Prostate gland (tissue), 2 donors: ENCODE measurements around the gene KCNK15.

ENCODE experiments used
- CTCF ChIP-seq, 4 experiments: fragments of 200-600 bp in 2 of 4; fragments of 450-650 bp in 2 of 4; sonication (generic) in 2 of 4; IDR thresholded peaks; 1 replicate in 3 of 4; 2 replicates in 1 of 4; pipeline ENCODE4 v1.5.1; 2016 to 2019; ENCODE audit warnings: antibody characterized with exemption in 4 of 4, mild to moderate bottlenecking in 2 of 4, moderate library complexity in 2 of 4
- POLR2A ChIP-seq: fragments of 450-650 bp; IDR thresholded peaks from one replicate; pipeline ENCODE4 v1.6.1; 2016; ENCODE audit warnings: antibody characterized with exemption, mild to moderate bottlenecking
- POLR2AphosphoS5 ChIP-seq: sonication (generic); formaldehyde crosslinking; IDR thresholded peaks from one replicate; pipeline ENCODE4 v1.6.1; 2017; ENCODE audit warnings: antibody characterized with exemption

- no peak for TF ChIP-seq POLR2AphosphoS5
- TF ChIP-seq CTCF (IDR thresholded peaks at IDR 0.05): peak in 1 of 4 experiments; percentile 13
- no peak for TF ChIP-seq POLR2A
Observed at GRCh38 chr20:44734938-44735337, 10.7 kb upstream of the KCNK15 start.
